RWPE1 (cell line): ENCODE results near the gene BORCS6.

Experiments
- CTCF ChIA-PET: fragments of 350-600 bp; sonication (Branson Sonifier 250); formaldehyde crosslinking; extraction: SDS; loops from one replicate; lab custom pipeline; 2021; lab: Yijun Ruan, JAX
- POLR2A ChIA-PET: fragments of 400-600 bp; formaldehyde crosslinking; extraction: SDS; loops from one replicate; lab custom pipeline; 2020; ENCODE audit warnings: antibody characterized with exemption; ENCODE audit not compliant: low non-redundant PET; lab: Yijun Ruan, JAX
- DNase-seq: peaks from one replicate; pipeline ENCODE4 v3.0.0; 2012; ENCODE audit warnings: low spot score
- H3K27ac ChIP-seq: fragments of 450-650 bp; 2 replicates; pipeline ENCODE4 v1.5.1; 2017
- CTCF ChIP-seq: fragments of 450-650 bp; conservative IDR thresholded peaks from 2 replicates; pipeline ENCODE4 v1.5.1; 2017; ENCODE audit warnings: low read depth, mild to moderate bottlenecking

The BORCS6 gene

GRCh38 chr17:8189711-8190477, at the start of gene BORCS6:
BORCS6 (minus strand) TSS chr17:8190180; CDS start chr17:8190140, 40 bp downstream.
- peak within 1 kb of the TSS; percentile 97 for H3K27ac ChIP-seq
- peak; percentile 97 for DNase-seq
- peak; percentile 24 for TF ChIP-seq CTCF
- ChIA-PET POLR2A (no interaction called here), CTCF (interaction anchor here (0.6 to 0.7 kb wide), 2 partner anchors 52 to 170 kb away, joined by 3 to 4 read pairs; no protein-coding TSS in a partner anchor)

GRCh38 chr17:8237886-8238285, 47.9 kb upstream of the BORCS6 start:
- no peak overlapping the region for H3K27ac ChIP-seq
- ChIA-PET CTCF (interaction anchor here (0.6 kb wide), 1 partner anchor 146 kb away, joined by 3 read pairs; no protein-coding TSS in a partner anchor), POLR2A (no interaction called here)
- TF ChIP-seq CTCF: no peak
- DNase-seq: no peak

GRCh38 chr17:8237175-8237574, 47.2 kb upstream of the BORCS6 start:
- ChIA-PET POLR2A (interaction anchor here (0.6 kb wide), 1 partner anchor 10 kb away, joined by 3 read pairs; the partner anchor contains the start of gene CTC1), CTCF (interaction anchor here (0.6 to 0.7 kb wide), 2 partner anchors 51 to 144 kb away, joined by 4 to 5 read pairs; no protein-coding TSS in a partner anchor)
- no peak for TF ChIP-seq CTCF
- no peak overlapping the region for H3K27ac ChIP-seq
- DNase-seq: no peak

- TF ChIP-seq CTCF: no peak
- ChIA-PET CTCF (interaction anchor here (1.2 kb wide), 1 partner anchor 65 kb away, joined by 3 read pairs; no protein-coding TSS in a partner anchor), POLR2A (interaction anchor here (0.6 kb wide), 1 partner anchor 10 kb away, joined by 7 read pairs; no protein-coding TSS in a partner anchor)
These were observed 45.7 kb upstream of the BORCS6 start for GRCh38 chr17:8235676-8236075.

GRCh38 chr17:8234361-8235270, 44.6 kb upstream of the BORCS6 start:
- CTCF ChIA-PET: interaction anchor here (0.6 to 1.2 kb wide), 3 partner anchors 9 to 66 kb away, joined by 3 read pairs; partner anchors contain the start of gene PFAS

More at GRCh38 chr17:8235676-8236075, 45.7 kb upstream of the BORCS6 start:
- no peak overlapping the region for H3K27ac ChIP-seq
- no peak for DNase-seq

More at GRCh38 chr17:8234361-8235270, 44.6 kb upstream of the BORCS6 start:
- TF ChIP-seq CTCF: no peak
- no peak for DNase-seq
- POLR2A ChIA-PET: no interaction called here
- no peak overlapping the region for H3K27ac ChIP-seq
